Subcutaneous adipose tissue (tissue), 4 donors: ENCODE data around the gene SLC25A19. TPM values are rescaled to one million over a fixed set of nuclear protein-coding genes. Genes with fewer than 3 reads are reported as not detected.

Source experiments
- CTCF ChIP-seq: fragments of 450-650 bp; IDR thresholded peaks from one replicate; pipeline ENCODE4 v1.5.1; 2016; ENCODE audit warnings: low read depth, mild to moderate bottlenecking, control low read depth, antibody characterized with exemption, moderate library complexity
- total RNA-seq, 4 donors: library from RNA; depleted of rRNA; stranded (reverse); fragments of >200 nt; gene quantifications; one replicate each; pipeline ENCODE4 v1.1.0, GENCODE V29; 2016

SLC25A19 gene
- total RNA-seq, 4 donors from 2014 or later, result 8.4 to 18.5 (median 14.3) TPM

- no peak for TF ChIP-seq CTCF
Measured at GRCh38 chr17:75325827-75326225, 36.6 kb upstream of the SLC25A19 start.

DNA sequence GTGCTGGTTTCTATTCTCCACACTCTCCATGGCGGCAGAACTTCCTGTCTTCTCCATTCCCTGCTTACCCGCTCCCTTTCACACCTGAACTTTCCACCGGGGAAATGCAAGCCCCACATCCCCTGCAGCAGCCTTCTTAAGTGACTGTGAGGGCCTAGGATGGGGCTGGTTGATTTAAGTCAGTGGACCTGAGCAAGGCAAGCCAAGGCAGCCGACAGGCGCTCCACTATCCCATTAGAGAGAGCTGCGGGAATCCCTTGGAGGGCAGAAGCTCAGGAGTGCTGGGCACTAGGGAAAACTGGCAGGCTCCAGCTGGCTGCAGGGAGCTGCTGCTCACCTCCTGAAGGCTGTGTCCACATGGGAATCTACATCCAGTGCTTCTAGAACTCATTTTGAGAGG is 36.1 kb upstream of the SLC25A19 start:
- no peak for TF ChIP-seq CTCF

GRCh38 chr17:75321506-75321905 is 32.3 kb upstream of the SLC25A19 start:
- no peak for TF ChIP-seq CTCF

DNA sequence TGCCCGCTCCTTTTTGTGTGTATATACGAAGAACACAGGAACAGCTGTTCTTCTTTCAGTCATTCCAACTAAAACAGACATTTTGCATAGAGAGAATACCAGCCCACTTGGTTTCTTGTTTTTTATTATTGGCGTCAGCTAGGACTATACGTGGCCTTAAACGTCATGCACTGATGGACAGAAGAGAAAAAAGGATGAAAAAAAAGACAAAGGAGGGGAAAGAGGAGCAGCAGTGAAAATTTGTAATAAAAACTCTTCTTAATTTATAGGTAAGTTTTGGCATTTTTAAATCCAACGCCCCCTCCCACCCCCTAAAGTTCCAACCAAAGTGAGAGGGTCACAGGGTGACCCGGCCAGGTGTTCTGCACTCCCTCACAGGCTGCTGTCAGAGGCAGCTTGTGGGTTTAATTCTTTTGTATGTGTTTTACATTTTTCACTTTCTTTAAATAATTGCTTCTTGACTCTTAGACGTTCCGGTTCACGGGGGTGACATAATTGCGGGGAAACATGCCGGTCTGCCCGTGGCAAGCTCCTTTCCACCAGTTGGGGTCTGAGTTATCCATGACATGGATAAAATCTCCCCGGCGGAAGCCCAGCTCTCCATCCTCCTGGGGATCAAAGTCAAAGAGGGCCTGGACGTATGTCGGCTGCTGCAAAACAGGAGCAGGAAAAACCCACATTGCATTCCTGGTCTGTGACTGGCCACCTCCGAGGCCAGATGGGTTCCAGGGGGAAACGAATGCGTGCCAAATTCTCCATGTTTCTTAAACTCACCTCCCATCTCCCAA is 30.9 kb upstream of the SLC25A19 start:
- TF ChIP-seq CTCF, result no peak

DNA sequence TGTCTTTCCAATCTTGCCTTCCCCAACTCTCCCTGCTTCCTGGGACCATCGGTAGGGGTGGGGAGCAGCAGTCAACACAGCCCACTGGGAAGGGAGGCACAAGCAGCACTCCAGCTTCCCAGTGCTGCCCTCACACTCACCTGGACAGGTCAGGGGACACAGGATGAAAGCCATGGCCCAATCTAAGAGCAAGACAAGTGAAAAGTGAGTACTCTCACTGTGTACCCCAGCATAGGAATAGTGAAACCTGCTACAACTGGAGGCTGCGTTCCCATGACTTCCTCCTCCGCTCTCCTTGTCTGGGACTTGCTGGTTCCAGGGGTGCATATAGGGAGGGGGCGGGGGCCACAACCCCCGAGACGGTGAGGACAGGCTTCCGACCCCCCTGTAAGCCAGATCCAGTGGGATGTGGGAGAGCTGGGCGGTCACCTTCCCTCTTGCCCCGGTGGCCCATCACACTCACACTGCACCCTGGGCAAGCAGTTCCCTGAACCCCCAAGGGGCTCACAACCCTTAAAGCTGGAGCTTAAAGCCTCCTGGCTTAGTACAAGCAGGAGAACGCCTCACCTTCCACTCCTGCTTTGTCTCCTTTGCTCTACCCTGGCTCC is 29.5 kb upstream of the SLC25A19 start:
- TF ChIP-seq CTCF, result no peak

DNA sequence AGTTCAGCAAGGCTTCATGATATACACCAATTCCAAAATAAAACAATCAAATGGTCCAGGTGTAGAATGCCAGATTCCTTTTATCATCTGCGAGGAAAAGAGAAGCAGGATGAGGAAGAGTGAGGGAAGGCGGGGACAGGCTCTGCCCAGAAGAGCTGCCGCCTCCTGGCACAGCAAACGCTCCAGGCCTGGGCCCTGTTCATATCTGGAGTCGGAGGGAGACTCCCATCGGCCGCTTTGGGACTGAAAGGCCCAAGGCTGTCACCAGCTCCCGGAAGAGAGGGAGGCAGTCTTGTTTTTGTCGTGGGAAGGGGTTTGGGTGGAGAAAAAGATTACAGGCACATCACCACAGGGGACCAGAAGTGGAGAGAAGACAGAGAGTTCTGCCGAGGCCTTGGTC is 29.0 kb upstream of the SLC25A19 start:
- no peak for TF ChIP-seq CTCF

DNA sequence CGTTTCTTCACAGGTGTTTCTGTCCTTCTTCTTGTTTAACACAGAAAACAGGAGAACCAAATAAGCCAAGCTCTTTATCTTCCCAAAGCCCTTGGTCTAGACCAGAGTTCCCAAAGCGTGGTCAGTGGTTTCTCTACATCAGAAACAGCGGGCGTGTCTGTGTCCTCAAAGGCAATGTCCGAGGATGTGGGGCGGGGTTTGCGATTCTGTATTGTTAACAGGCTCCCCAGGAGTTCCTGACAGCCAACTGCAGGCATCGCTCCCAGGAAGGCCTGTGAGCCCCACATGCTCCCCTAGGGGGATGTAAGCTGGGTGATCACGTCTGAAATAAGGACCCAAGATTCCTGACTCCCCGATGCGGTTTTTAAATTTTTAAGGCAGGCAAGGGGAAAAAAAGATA is 28.4 kb upstream of the SLC25A19 start:
- no peak for TF ChIP-seq CTCF
